LNCAP (cell line): ENCODE data around the gene LRRC56.

Experiments used
- CTCF ChIP-seq: fragments of 450-650 bp; IDR thresholded peaks from 2 replicates; pipeline ENCODE4 v1.5.1; 2017; ENCODE audit warnings: mild to moderate bottlenecking

Gene LRRC56

GRCh38 chr11:498297-499181, 38.8 kb upstream of the LRRC56 start:
- TF ChIP-seq CTCF = no peak

- no peak for TF ChIP-seq CTCF
Observed at GRCh38 chr11:499201-500076, 37.9 kb upstream of the LRRC56 start.

GRCh38 chr11:501001-501682, 36.2 kb upstream of the LRRC56 start:
- no peak for TF ChIP-seq CTCF

GRCh38 chr11:501683-502287, 35.5 kb upstream of the LRRC56 start:
- TF ChIP-seq CTCF = no peak

- TF ChIP-seq CTCF = no peak
Observed at GRCh38 chr11:502288-503178, 34.8 kb upstream of the LRRC56 start.

- no peak for TF ChIP-seq CTCF
Observed at GRCh38 chr11:503179-503981, 33.9 kb upstream of the LRRC56 start.
